GM23338 (cell line): ENCODE results near the gene GRIFIN. TPM values are rescaled to one million over a fixed set of nuclear protein-coding genes. Genes with fewer than 3 reads are reported as not detected.

Experiments used
- ATAC-seq: fragments of 200-7000 bp; cut with Tn5 transposase; 3 replicates; pipeline ENCODE4 v1.9.1; 2020
- DNase-seq: peaks from one replicate; pipeline ENCODE4 v3.0.0-alpha.2; 2015; ENCODE audit warnings: low spot score
- H2AFZ ChIP-seq: fragments of 200-600 bp; sonication (generic); 2 replicates; pipeline ENCODE4 v1.8.0; 2016; ENCODE audit warnings: antibody characterized with exemption, mild to moderate bottlenecking, moderate library complexity
- H3F3A ChIP-seq: fragments of 200-600 bp; sonication (generic); replicated peaks from 2 replicates; pipeline ENCODE4 v1.8.0; 2017; ENCODE audit warnings: antibody characterized with exemption, mixed run types, low read depth
- H3K27ac ChIP-seq: fragments of 200-600 bp; sonication (generic); 2 replicates; pipeline ENCODE4 v1.6.1; 2016; ENCODE audit warnings: low read depth
- H3K27me3 ChIP-seq: fragments of 200-600 bp; sonication (generic); 2 replicates; pipeline ENCODE4 v1.8.0; 2016; ENCODE audit warnings: mild to moderate bottlenecking, mixed run types, moderate library complexity; ENCODE audit not compliant: insufficient read depth
- H3K36me3 ChIP-seq: fragments of 200-600 bp; sonication (generic); 2 replicates; pipeline ENCODE4 v1.8.0; 2016; ENCODE audit warnings: mild to moderate bottlenecking; ENCODE audit not compliant: insufficient read depth
- H3K4me1 ChIP-seq: fragments of 200-600 bp; sonication (generic); 2 replicates; pipeline ENCODE4 v1.8.0; 2016; ENCODE audit warnings: mild to moderate bottlenecking, moderate library complexity; ENCODE audit not compliant: insufficient read depth
- H3K4me2 ChIP-seq: fragments of 200-600 bp; sonication (generic); 2 replicates; pipeline ENCODE4 v1.7.1; 2017; ENCODE audit warnings: mixed run types
- H3K4me3 ChIP-seq: fragments of 200-600 bp; sonication (generic); 2 replicates; pipeline ENCODE4 v1.6.1; 2016; ENCODE audit warnings: mixed run types
- H3K79me2 ChIP-seq: fragments of 200-600 bp; sonication (generic); replicated peaks from 2 replicates; pipeline ENCODE4 v1.8.0; 2017; ENCODE audit warnings: mild to moderate bottlenecking; ENCODE audit not compliant: insufficient read depth
- H3K9me2 ChIP-seq: fragments of 200-600 bp; sonication (generic); 2 replicates; pipeline ENCODE4 v1.8.0; 2017; ENCODE audit not compliant: insufficient read depth
- H4K20me1 ChIP-seq: fragments of 200-600 bp; sonication (generic); replicated peaks from 2 replicates; pipeline ENCODE4 v1.8.0; 2017; ENCODE audit warnings: mild to moderate bottlenecking; ENCODE audit not compliant: insufficient read depth
- H3K27ac Mint-ChIP-seq: 2 replicates; pipeline ENCODE4 v1.8.0; 2020; ENCODE audit warnings: inconsistent platforms, mild to moderate bottlenecking, moderate library complexity, mixed read lengths
- H3K27me3 Mint-ChIP-seq: 3 replicates; pipeline ENCODE4 v1.8.0; 2022; ENCODE audit warnings: low read depth, mild to moderate bottlenecking, moderate library complexity, mixed read lengths, inconsistent platforms; ENCODE audit not compliant: insufficient read depth, poor library complexity
- H3K36me3 Mint-ChIP-seq: 3 replicates; pipeline ENCODE4 v1.8.0; 2021; ENCODE audit warnings: low read depth, mild to moderate bottlenecking, inconsistent platforms, moderate library complexity, mixed read lengths
- H3K4me1 Mint-ChIP-seq: 3 replicates; pipeline ENCODE4 v1.8.0; 2020; ENCODE audit warnings: mild to moderate bottlenecking, inconsistent platforms, mixed read lengths
- H3K4me3 Mint-ChIP-seq: 3 replicates; pipeline ENCODE4 v1.8.0; 2021; ENCODE audit warnings: moderate library complexity, mild to moderate bottlenecking, inconsistent platforms, mixed read lengths
- H3K9me3 Mint-ChIP-seq: 3 replicates; pipeline ENCODE4 v1.8.0; 2020; ENCODE audit warnings: moderate library complexity, mild to moderate bottlenecking, inconsistent platforms, mixed read lengths
- CREB1 ChIP-seq: fragments of 250-450 bp; sonication (Bioruptor Pico); IDR thresholded peaks from 2 replicates; pipeline ENCODE4 v1.5.0; 2020; ENCODE audit warnings: low read depth, mild to moderate bottlenecking, moderate library complexity
- CTCF ChIP-seq, 2 experiments: fragments of 200-600 bp in 1 of 2; sonication (generic) in 1 of 2; conservative IDR thresholded peaks; 2 replicates each; pipeline versions ENCODE4 v1.5.1 to v1.6.1; 2016 to 2017; ENCODE audit warnings: antibody characterized with exemption in 2 of 2, low read depth in 2 of 2, mild to moderate bottlenecking in 2 of 2, moderate library complexity in 1 of 2
- ETS1 ChIP-seq: IDR thresholded peaks from 2 replicates; pipeline ENCODE4 v1.6.1; 2016; ENCODE audit warnings: antibody characterized with exemption
- EZH2 ChIP-seq: fragments of 200-600 bp; sonication (generic); IDR thresholded peaks from one replicate; pipeline ENCODE4 v1.8.0; 2017; ENCODE audit warnings: antibody characterized with exemption, mild to moderate bottlenecking, low read depth; ENCODE audit not compliant: unreplicated experiment
- EZH2phosphoT487 ChIP-seq: fragments of 200-600 bp; sonication (generic); IDR thresholded peaks from one replicate; pipeline ENCODE4 v1.8.1; 2018; ENCODE audit warnings: antibody characterized with exemption; ENCODE audit not compliant: unreplicated experiment
- JUNB ChIP-seq: IDR thresholded peaks from one replicate; pipeline ENCODE4 v1.6.1; 2016; ENCODE audit warnings: antibody characterized with exemption; ENCODE audit not compliant: unreplicated experiment
- POLR2AphosphoS5 ChIP-seq: IDR thresholded peaks from 2 replicates; pipeline ENCODE4 v1.6.1; 2016; ENCODE audit warnings: antibody characterized with exemption, low read depth
- REST ChIP-seq: IDR thresholded peaks from one replicate; pipeline ENCODE4 v1.6.1; 2018; ENCODE audit warnings: antibody characterized with exemption; ENCODE audit not compliant: unreplicated experiment
- STAT1 ChIP-seq: IDR thresholded peaks from one replicate; pipeline ENCODE4 v1.6.1; 2016; ENCODE audit warnings: antibody characterized with exemption; ENCODE audit not compliant: unreplicated experiment
- ZNF114 ChIP-seq: fragments of 250-450 bp; sonication (Bioruptor Pico); IDR thresholded peaks from 2 replicates; pipeline ENCODE4 v1.5.0; 2020; ENCODE audit warnings: mild to moderate bottlenecking, moderate library complexity
- ZNF462 ChIP-seq: fragments of 250-450 bp; sonication (Bioruptor Pico); IDR thresholded peaks from 2 replicates; pipeline ENCODE4 v1.5.0; 2020; ENCODE audit warnings: mild to moderate bottlenecking, moderate library complexity
- polyA plus RNA-seq: library from polyadenylated mRNA; unstranded; fragments of >200 nt; fragmentation: Nextera tagmentation; extraction: Ambion mirVana; gene quantifications from 2 replicates; pipeline ENCODE4 v1.2.1, GENCODE V29; 2016
- total RNA-seq: library from RNA; depleted of rRNA; stranded (reverse); fragments of >200 nt; shearing (Covaris generic); gene quantifications from 2 replicates; pipeline ENCODE4 v1.2.3, GENCODE V29; 2014

Gene GRIFIN
- total and polyA plus RNA-seq, 2 experiments from 2014 or later, result not detected

- TF ChIP-seq JUNB, result no peak
- no peak for TF ChIP-seq POLR2AphosphoS5
- TF ChIP-seq CTCF (conservative IDR thresholded peaks at IDR 0.05; ENCODE audit: low read depth in 2 of 2), result no peak
- TF ChIP-seq ZNF114 (CRISPR knock-in tag), result no peak
Measured at GRCh38 chr7:2446676-2447075, 29.5 kb downstream of the GRIFIN start (continued).

- Histone ChIP-seq H3K27ac (no peak overlapping the region), H2AFZ (no peak overlapping the region), H3K79me2 (no peaks in the 10 kb centered on the region), H3F3A (no peaks in the 10 kb centered on the region; the same call in 1 of the 2 replicates), H3K27me3 (no peaks in the 10 kb centered on the region), H3K9me2 (no peaks in the 10 kb centered on the region), H3K4me1 (no peaks in the 10 kb centered on the region), H3K4me2 (no peak overlapping the region), H3K36me3 (no peaks in the 10 kb centered on the region), H4K20me1 (no peaks in the 10 kb centered on the region), H3K4me3 (no peak overlapping the region)
- TF ChIP-seq EZH2 (no peak), REST (no peak), EZH2phosphoT487 (no peak), ETS1 (no peak), CREB1 (CRISPR knock-in tag) (no peak), POLR2AphosphoS5 (no peak), ZNF114 (CRISPR knock-in tag) (no peak), ZNF462 (CRISPR knock-in tag) (no peak), JUNB (no peak), STAT1 (no peak)
- Mint-ChIP-seq H3K27ac (no peak overlapping the region), H3K27me3 (peaks cover 6% of the 10 kb centered on the region), H3K36me3 (peaks cover 5% of the 10 kb centered on the region; the same call in 1 of the 3 replicates), H3K9me3 (no peaks in the 10 kb centered on the region), H3K4me3 (no peak overlapping the region), H3K4me1 (no peaks in the 10 kb centered on the region; the same call in 2 of the 3 replicates)
- ATAC-seq (no peak), DNase-seq (no peak)
Measured at GRCh38 chr7:2445898-2446555, 30.2 kb downstream of the GRIFIN start.
